KG1 (cell line): ENCODE data around the gene TSHZ3.

Source experiments
- DNase-seq: peaks from one replicate; lab custom pipeline; 2025; lab: John Stamatoyannopoulos, UW

TSHZ3 gene

GRCh38 chr19:31353833-31354232 is 4.6 kb upstream of the TSHZ3 start:
- DNase-seq: no peak

GRCh38 chr19:31352782-31353651 is 3.8 kb upstream of the TSHZ3 start:
- DNase-seq: no peak

- DNase-seq: no peak
These were observed 3.1 kb upstream of the TSHZ3 start for GRCh38 chr19:31352296-31352781.

GRCh38 chr19:31351855-31352195 is 2.6 kb upstream of the TSHZ3 start:
- DNase-seq: no peak

GRCh38 chr19:31351056-31351854 is 2.0 kb upstream of the TSHZ3 start:
- no peak for DNase-seq

GRCh38 chr19:31350693-31351055 is 1.4 kb upstream of the TSHZ3 start:
- no peak for DNase-seq

GRCh38 chr19:31350033-31350692 is 927 bp upstream of the TSHZ3 start:
- DNase-seq: no peak

- no peak for DNase-seq
These were observed 616 bp downstream of the TSHZ3 start for GRCh38 chr19:31348481-31349159.

- no peak for DNase-seq
These were observed 1.3 kb downstream of the TSHZ3 start for GRCh38 chr19:31347828-31348392.

- no peak for DNase-seq
These were observed 1.9 kb downstream of the TSHZ3 start for GRCh38 chr19:31347354-31347753.

- DNase-seq: no peak
These were observed 2.8 kb downstream of the TSHZ3 start for GRCh38 chr19:31346184-31347059.

GRCh38 chr19:31344403-31344802 is 4.8 kb downstream of the TSHZ3 start:
- DNase-seq: no peak

- DNase-seq: no peak
These were observed 6.3 kb downstream of the TSHZ3 start for GRCh38 chr19:31342926-31343325.

- DNase-seq: no peak
These were observed 8.9 kb downstream of the TSHZ3 start for GRCh38 chr19:31340042-31341025.

- DNase-seq: no peak
These were observed 9.8 kb downstream of the TSHZ3 start for GRCh38 chr19:31339411-31339810.

GRCh38 chr19:31338069-31338776 is 11.0 kb downstream of the TSHZ3 start:
- DNase-seq: no peak

GRCh38 chr19:31337008-31337914 is 12.0 kb downstream of the TSHZ3 start:
- no peak for DNase-seq

GRCh38 chr19:31335716-31336115 is 13.5 kb downstream of the TSHZ3 start:
- no peak for DNase-seq
